NCI-H1048 (cell line): ENCODE measurements around the gene ARL9.
A peak's percentile ranks its signal among the peaks of the same experiment; 100 is the strongest.
"Not testable (repeated sequence)": the region's sequence is repeated elsewhere in the genome, so short reads cannot be mapped to it uniquely, and the experiment has no call there.

ENCODE experiments used
- DNase-seq: peaks from one replicate; lab custom pipeline; 2025; lab: John Stamatoyannopoulos, UW

Gene ARL9, protein sequence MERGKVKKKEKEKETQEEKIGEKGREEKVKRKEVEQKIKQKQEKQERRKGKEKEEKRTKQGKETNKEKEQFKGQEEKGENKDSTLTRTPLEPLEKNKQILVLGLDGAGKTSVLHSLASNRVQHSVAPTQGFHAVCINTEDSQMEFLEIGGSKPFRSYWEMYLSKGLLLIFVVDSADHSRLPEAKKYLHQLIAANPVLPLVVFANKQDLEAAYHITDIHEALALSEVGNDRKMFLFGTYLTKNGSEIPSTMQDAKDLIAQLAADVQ

DNA sequence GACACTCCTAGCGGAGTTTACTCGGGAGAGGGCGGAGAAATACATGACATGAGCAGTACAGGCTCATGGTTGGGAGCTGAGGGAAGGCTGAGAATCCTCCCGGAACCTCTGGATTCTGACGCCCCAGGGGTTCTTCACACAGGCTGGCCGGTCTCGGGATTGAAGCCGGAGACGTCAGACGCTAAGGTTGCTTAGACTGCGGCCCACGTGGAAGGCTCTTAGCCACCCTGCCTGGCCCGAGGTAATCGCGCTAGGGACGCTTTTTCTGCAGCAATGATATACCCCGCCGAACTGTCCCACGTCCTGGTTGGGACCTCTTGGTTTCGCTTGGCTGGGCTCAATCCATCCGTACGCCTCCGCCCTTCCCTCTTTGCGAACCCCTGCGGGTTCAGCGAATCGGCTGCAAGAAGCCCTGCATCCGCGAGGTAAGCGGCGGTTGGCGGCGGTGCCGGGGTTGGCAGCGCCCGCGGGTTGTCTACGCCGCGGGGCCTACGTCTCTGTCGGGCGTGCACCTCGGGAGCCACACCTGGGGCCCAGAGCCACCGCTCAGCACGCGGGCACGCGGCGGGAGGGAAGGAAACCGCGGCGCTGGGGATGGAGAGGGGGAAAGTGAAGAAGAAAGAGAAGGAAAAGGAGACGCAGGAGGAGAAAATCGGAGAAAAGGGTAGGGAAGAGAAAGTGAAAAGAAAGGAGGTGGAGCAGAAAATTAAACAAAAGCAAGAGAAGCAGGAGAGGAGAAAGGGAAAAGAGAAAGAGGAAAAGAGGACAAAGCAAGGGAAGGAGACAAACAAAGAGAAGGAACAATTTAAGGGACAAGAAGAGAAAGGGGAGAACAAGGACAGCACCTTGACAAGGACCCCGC is at the start of gene ARL9:
Gene ARL9, plus strand, starts transcription at position 523 of the 862 bp plus-strand sequence. Its CDS starts 72 bp downstream, at position 595.
- no peak for DNase-seq

DNA sequence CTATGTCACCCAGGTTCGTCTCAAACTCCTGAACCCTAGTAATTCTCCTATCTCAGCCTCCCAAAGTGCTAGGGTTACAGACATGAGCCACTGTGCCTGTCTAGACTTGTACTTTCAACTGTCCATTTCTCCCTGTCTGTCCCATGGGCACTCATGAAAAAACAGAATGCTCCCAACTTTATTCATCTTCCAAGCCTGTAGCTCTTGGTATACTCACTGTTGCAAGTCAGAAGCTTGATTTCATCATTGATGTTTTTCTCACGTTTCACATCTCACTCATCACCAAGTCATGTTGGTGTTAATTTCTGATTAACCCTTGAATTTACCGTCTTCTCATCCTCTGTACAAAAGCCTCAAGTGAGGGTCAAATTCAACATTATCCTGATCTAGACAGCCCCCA is 45.5 kb upstream of the ARL9 start:
- DNase-seq, result no peak

DNA sequence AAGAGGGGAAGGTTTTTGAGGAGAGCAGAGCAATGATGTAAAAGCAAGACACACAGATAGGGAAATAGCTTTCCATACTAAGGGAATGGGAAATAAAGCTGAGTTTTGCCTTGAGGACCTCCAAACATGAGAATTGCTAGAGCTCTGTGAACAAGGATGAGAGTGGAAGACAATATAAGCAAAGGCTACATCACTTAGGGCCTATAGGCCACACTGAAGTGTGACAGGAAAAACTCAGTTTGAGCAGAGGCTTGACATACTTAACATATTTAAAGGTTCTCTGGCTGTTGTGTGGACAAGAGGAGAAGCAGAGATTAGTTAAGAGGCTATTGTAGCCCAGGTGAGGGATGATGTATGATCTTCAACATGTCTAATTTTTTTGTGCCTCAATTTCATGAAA is 43.4 kb upstream of the ARL9 start:
- no peak for DNase-seq

DNA sequence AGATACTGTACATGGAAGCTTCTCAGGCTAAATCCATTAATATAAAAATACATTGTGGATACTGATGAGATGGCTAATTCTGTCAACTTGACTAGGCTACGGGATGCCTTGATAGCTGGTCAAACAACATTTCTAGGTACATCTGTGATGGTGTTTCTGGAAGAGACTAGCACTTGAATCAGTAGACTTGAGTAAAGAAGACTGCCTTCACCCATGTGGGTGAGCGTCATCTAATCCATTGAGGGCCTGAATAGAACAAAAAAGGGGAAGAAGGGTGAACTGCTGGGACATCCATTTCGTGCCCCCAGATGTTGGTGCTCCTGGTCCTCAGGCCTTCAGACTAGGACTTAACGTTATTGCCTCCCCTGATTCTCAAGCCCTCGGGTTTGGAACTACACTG is 41.9 kb upstream of the ARL9 start:
- DNase-seq, result no peak

DNA sequence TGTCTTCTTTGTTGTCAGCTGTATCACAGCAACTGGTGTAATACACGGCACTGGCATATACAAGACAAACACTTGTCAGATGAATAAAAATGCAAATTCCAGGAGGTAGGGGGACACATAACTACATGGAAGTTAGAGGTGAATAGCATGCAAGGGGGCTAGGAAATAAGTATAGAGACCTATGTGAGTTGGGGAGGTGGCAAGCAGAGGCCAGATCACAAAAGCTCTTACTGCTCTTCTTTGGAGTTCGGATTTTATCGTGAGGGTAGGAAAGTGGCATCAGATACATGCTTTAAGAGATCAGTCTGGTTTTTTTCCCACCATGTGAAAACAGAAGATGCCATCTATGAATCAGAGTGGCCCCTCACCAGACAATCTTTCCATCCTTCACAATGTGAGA is 41.0 kb upstream of the ARL9 start:
- no peak for DNase-seq

DNA sequence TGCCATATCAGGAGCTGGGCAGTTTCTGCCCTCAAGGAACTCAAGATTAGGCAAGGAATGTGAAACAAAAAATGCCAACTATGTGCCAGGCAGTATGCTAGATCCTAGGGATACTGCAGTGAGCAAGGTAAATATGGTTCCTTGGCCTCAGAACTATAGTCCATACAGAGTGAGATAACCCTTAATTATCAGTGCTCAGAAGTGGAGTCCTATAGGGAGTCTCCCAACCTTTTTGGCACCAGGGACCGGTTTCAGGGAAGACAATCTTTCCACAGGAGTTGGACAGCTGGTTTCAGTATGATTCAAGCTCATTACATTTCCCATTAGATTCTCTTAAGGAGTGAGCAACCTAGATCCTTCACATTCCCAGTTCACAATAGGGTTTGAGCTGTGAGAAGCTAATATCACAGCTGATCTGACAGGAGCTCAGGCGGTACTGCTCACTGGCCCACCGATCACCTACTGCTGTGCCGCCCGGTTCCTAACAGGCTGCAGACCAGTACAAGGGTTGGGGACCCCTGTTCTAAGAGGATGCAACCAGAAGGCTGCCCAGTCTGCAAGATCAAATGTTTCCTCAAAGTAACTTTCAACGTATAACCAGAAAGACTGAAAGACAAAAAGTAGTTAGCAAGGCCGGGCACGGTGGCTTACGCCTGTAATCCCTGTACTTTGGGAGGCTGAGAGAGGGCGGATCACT is 39.8 kb upstream of the ARL9 start:
- no peak for DNase-seq

DNA sequence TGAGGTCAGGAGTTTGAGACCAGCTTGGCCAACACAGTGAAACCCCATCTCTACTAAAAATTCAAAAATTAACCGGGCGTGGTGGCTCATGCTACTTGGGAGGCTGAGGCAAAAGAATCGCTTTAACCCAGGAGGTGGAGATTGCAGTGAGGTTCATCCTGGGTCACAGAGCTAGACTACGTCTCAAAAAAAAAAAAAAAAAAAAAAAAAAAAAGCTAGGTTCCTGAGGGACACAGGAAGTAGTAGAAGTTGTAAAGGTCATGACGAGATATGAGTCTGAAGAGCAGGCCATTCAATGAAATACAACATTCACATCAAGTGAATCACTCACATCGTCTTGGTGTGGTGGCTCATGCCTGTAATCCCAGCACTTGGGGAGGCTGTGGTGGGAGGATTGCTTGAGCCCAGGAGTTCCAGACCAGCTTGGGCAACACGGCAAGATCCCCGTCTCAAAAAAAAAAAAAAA is 39.3 kb upstream of the ARL9 start:
- not testable (repeated sequence) for DNase-seq

DNA sequence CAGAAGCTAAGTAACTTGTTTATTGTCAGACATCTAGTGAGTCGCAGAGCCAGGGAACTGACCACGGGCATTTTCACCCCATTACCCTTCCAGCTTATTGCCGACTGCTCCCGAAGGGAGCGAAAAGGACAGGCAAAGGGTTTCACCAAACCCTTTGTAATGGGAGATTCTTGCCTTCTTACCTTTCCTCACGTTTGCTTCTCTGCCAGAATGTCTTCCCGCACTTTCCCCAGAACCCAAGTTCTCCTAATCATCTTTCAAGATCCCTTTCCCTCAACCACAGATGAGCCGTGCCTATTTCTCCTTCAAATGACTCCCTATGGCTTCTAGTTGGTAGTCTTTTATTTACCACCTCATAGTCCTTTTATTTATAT is 38.7 kb upstream of the ARL9 start:
- DNase-seq, result no peak

DNA sequence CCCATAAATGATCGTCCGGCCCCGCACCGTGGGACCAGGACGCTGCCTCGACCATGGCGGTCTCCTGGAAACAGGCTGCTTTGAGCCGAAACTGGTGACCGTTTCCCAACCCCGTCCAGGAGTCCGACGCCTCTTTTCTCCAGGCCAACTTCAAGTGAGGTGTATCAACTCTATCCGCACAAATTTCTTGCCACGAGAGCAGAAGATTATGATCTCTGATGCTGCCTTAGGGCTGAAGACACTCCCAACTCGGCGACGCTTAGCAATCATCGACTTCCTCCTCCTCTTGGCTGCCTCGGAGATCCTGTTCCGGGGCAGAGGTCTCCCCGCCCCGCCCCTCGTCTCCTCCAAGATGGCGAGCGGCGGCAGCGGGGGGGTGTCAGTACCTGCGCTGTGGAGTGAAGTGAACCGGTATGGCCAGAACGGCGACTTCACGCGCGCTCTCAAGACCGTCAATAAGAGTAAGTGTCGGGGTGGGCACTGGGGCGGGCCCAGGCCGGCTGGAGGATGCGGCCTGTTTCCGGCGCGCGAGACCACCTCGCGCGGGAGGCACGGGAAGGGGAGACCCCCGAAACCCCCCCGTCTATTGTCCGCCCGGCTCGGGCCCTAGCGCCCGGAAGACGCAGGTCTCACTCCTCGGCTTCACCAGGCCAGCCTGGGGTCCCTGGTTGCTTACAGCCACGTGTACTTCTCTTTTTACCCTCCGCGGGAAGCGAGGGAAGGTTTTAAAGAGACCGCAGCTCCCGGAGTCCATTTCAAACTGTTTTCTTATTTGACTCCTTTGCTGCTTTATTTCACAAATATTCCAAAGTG is 38.1 kb upstream of the ARL9 start, which contains the start of gene SRP72:
Gene SRP72, plus strand, starts transcription at position 334 of the 813 bp plus-strand sequence. Its CDS starts 19 bp downstream, at position 353.
- DNase-seq, result peak; percentile 74

DNA sequence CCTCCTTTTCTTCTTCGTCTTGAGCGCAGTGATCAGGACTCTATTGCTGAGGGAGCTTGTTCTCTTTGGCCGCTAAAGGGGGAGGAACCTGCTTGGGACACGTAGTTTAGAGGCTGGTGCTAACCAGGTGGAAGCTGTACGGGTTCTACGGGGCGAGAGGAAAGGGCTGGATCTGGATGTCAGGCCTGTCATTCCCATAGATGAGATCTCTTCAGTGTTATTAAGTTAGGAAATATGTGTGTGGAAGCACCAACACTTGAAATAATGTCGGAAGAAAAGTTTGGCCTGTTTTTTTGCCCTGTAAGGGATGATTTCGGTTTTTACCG is 37.5 kb upstream of the ARL9 start:
- DNase-seq, result no peak

DNA sequence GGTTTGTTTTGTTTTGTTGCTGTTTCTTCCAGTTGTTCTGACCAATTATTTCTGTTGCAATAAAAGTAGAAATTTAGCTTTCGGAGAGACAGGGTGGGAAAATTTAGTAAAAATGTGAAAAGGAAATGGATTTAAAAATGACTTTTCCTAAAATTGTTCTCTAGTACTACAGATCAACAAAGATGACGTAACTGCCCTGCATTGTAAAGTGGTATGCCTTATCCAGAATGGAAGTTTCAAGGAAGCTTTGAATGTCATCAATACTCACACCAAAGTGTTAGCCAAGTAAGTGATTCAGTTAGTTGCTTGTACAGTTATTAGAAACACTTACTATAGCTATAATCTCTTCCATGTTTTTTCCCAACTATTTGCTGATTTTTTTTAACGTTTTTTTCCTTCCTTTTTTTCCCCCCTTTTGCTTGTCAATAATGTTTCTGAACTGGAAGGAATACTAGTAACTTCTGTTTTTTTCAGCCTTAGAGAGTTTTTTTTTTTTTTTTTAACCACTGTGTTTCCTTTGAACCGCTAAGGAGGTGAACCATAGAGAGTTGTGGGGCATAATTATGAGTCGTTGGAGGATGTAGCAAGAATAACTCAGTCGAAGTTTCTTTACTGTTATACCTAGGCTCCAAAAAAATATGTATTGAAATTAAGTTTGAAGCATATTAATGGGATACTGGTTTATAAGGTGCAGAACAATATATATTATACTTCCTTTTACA is 35.9 kb upstream of the ARL9 start:
- no peak for DNase-seq

DNA sequence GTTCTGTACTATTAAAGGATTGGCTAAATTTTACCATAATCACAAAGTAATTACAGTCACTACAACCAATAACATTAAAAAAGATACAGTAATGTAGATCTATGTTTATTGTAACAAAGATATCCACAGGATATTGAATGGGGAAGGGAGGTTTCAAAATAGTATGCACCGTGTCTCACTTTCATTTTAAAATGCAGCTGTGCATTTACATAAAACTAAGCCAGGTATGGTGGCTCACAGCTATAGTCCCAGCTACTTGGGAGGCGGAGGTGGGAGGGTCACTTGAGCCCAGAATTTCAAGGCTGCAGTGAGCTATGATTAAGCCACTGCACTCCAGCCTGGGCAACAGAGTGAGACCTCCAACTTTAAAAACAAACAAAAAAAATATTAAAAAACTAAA is 29.7 kb upstream of the ARL9 start:
- DNase-seq, result no peak

DNA sequence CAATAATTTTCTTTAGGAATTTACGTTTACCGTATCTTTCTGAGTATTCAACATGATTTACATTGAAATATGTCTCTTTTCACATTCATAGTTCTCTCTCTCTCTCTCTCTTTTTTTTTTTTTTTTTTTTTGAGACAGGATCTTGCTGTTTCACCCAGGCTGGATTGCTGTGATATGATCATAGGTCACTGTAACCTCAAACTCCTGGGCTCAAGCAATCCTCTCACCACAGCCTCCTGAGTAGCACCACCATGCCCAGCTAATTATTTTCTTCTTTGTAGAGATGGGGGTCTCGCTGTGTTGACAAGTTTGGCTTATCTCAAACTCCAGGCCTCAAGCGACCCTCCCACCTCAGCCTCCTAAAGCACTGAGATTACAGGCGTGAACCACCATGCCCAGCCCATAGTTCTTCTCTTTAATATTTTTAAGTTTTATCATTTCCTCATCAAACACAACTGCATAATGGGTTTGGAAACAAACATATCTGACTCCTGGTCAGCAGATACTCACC is 28.3 kb upstream of the ARL9 start:
- no peak for DNase-seq

DNA sequence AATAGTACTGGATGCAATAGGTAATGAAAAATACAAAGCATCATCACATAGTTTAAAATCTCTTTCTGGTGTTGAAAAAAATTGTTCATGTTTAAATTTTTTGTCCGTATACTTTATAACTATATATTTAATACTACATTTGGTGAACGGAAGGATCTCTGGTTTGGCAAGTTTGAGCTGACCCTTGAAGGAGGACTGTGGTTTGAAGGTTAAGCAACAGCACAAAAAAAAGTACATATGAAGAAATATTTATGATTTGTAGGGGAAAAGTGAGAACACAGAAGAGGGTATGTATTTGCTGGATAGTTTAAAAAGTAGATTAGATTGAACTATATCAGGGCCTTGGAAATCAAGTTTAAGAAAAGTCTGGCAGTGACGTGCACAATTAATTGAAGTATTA is 24.9 kb upstream of the ARL9 start:
- DNase-seq, result no peak

DNA sequence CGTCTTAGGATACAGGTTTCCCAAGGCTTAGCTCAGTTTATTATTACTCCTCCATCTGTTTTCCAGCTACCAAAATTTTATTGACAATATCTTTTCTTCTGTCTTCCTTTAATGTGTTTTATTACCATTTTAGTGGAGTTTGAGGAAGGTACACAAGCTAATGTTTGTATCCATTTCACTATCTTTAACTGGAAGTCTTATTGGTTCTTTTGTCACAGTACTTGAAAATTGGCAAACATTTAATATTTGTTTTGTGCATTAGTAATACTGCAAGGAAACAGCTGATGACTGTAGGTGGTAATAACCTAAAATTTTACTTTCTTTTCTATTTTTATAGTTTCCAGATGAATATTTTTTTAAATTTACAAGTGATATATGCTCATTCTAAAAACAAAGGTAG is 9.3 kb upstream of the ARL9 start:
- no peak for DNase-seq

DNA sequence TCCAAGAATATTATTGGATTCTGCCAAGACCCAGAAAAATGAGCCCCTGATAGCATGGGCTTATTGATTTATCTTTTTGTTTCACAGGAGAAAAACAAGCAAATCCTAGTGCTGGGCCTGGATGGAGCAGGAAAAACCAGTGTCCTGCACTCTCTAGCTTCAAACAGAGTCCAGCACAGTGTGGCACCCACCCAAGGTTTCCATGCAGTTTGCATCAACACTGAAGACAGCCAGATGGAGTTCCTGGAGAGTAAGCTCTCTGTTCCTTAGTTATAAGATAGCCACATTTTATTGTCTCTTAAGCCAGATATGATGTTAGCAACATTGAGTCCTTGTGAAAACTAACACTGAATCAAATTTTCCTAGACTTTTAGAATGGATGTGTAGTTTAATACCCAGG is 5.5 kb downstream of the ARL9 start:
- DNase-seq, result no peak

DNA sequence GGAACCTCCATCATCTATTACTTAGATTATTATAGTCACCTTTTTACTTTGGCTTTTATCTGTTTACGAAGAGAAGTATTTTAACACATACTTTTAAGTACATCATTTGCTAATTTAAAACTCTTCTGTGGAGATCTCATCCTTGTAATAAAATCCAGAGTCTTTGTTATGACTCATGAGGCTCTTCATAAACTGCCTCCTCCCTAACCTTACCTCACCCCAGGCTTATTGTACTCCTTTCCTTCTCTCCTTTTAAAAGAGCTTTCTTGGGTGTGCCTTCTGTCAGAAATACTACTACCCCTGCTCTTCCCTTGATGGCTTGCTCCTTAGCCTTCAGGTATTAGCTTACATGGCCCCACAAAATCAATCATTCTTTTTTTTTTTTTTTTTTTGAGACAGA is 6.6 kb downstream of the ARL9 start:
- DNase-seq, result no peak

DNA sequence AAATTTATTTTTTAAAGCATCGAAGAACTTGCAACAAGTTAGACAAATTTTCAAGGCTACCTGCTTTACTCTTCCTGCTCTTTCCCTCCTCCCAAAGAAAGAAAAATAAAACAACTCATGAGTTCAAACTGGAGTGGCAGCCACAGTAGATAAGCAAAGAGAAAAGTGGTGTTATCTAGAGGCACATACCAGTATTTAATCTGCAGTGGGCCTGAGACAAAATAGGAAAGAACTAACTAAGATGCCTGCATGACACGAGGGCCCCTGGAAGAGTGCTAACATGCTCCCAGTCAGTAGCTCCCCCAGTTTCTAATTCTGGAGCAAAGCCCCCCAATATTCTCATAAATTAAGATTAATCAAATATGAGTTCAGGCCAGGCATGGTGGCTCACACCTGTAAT is 7.9 kb downstream of the ARL9 start:
- no peak for DNase-seq

DNA sequence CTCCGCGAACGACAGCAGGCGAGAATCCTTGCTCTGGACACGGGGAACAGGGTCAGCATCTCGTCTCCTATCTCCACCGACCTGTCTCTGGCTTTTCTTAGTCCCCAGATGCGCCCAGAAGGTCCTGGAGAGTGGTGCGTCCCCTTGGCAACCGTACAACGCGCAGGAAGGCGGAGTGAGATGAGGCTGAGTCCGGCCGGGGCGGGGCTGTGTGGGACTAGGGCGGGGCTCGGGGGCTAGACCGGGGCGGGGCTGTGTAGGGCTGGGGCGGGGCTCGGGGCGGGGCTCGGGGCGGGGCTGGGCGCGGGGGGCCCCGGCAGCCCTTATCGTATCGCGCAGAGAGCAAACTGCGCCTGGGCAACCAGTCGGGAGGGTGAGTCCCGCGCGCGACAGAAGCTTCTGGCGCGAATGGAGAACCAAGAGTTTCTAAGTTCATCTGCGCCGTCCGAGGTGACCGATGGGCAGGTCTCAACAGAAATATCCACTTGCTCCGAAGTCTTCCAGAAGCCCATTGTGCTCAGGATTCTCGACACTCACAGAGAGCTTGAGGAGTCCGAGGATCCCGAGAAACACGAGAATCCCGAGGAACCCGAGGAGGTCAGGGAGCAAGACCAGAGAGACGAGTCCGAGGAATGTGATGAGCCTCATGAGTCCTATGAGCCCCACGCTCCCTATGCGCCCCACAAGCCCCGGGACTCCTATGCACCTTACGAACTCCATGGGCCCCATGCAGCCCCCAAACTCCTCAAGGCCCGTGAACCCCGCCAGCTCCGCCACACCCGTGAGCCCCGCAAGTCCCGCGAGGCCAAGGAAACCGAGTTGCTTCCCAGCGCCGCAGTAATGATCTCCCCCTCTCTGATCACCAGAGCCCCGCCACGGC is 24.9 kb downstream of the ARL9 start:
- DNase-seq, result no peak

DNA sequence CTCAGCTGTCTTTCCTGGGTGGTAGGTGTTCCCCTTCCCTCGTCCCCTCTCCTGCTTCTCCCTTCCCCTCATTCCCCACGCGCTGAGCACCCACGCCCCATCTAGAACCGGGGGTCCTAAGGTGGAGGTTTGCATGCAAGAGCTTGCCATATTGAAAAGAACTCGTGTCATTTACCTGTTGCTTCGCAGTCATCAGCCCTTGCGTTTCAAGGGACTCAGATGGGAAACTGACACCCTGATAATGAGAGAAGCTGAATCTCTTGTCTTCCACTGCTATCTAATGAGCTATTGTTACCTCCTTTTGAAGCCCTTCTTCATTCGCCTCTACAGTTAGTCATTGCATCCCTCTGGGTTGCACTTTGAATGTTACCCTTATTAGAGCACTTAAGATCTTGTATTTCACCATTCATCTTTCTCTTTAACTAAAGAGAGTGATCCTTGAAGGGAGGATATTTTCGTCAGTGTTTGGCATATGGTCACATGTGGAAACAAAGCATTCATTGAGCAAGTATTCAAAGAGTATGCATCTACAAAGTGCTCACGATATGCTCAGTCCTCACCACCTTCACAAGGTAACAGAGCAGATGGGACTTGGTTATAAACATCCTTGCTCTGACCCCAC is 25.7 kb downstream of the ARL9 start:
- DNase-seq, result no peak
